AG10803 (cell line): Measurements from ENCODE around the gene FPR3.

ENCODE experiments used
- DNase-seq: peaks from one replicate; pipeline ENCODE4 v3.0.0; 2010; ENCODE audit warnings: low read depth
- H3K4me3 ChIP-seq: 2 replicates; pipeline ENCODE4 v1.5.1; 2011; ENCODE audit warnings: mild to moderate bottlenecking, low read length, control low read depth
- TF ChIP-seq, protein P1 (sequence below): conservative IDR thresholded peaks from 2 replicates; pipeline ENCODE4 v1.5.1; 2011; ENCODE audit warnings: mild to moderate bottlenecking, low read length, control low read depth, inconsistent platforms

Gene FPR3

DNA sequence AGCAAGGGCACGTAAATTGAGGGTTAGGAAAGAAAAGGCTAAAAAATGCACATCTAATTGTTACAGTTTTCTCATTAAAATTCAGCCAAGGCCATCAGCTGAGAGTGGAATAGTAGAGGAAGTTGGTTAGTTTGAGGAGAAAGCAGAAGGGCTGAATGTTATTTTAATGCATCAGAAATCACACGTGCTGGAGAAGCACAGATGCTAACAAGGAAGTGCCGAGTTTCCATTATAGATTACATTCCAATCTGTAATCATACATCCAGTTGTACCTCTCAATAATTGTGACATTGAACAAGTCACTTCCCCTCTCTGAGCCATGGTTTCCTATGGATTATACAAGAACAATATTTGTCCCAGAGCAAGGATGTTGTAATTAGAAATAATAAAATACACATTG, 25.1 kb downstream of the FPR3 start:
- H3K4me3 ChIP-seq, result no peak overlapping the region
- TF ChIP-seq, protein P1, sequence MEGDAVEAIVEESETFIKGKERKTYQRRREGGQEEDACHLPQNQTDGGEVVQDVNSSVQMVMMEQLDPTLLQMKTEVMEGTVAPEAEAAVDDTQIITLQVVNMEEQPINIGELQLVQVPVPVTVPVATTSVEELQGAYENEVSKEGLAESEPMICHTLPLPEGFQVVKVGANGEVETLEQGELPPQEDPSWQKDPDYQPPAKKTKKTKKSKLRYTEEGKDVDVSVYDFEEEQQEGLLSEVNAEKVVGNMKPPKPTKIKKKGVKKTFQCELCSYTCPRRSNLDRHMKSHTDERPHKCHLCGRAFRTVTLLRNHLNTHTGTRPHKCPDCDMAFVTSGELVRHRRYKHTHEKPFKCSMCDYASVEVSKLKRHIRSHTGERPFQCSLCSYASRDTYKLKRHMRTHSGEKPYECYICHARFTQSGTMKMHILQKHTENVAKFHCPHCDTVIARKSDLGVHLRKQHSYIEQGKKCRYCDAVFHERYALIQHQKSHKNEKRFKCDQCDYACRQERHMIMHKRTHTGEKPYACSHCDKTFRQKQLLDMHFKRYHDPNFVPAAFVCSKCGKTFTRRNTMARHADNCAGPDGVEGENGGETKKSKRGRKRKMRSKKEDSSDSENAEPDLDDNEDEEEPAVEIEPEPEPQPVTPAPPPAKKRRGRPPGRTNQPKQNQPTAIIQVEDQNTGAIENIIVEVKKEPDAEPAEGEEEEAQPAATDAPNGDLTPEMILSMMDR, result no peak
- DNase-seq, result no peak

DNA sequence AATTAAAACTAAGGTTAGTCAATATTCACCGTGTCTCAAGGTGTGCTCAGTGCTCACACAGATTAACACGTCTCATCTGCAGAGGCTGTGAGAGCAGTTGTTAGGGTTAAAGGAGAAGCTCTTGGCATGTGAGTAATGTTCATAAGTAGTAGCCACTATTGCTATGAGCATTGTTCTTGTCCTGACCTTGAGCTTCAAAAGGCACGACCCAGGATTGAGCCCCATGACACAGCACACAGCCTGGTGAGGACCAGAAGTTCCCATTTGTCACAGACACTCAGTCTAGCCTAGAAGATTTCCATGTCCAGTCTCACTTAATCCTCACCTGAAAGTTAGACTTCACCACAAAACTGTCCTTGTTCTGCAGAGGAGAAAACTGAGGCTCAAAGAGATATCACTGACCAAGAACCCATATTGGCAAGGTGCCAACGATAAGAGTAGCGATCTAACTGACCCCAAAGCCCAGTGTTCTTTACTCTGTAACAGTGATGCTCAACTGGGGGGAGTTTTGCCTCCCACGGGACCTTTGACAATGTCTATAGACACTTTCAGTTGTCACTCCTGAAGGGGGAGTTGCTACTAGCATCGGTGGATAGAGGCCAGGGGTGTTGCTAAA, 26.0 kb downstream of the FPR3 start:
- TF ChIP-seq, protein P1, result no peak
- no peak overlapping the region for H3K4me3 ChIP-seq
- DNase-seq, result no peak

DNA sequence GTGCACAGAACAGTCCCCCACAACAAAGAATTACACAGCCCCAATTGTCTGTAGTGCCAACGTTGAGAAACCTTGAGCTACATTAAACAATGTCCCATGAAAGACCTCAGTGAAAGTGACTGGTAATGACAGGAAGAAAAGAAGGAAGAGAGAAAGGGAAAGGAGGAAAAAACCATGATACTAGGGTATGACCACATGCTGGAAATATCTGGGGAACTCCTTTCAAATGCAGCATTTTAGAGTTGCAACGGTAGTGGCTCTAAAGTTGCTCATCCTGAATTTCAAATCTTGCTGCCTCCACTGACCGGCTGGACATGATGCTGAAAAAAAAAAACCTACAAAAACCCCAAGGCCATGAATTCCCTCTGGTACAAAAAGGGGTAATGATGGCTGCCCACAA, 26.5 kb downstream of the FPR3 start:
- TF ChIP-seq, protein P1, result no peak
- no peak overlapping the region for H3K4me3 ChIP-seq
- DNase-seq, result no peak

DNA sequence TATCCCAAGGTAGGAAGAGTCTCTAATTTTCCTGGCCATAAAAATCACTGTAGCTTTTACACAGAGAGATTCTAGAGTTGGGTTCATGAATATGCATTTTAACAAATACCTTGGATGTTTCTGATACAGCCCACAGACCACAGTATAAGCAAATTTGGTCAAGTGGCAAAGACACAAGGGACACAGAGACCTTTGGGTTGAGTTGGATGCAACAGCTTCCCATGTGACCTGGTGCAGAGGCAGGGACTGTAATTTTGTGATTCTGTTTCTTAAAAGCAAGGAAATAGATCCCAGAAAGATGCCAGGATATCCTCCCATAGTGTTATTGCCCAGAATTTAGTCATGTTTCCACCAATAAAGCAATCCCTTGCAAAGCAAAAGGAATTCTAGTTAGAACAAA, 27.0 kb downstream of the FPR3 start:
- DNase-seq, result no peak
- H3K4me3 ChIP-seq, result no peak overlapping the region
- TF ChIP-seq, protein P1, result no peak

DNA sequence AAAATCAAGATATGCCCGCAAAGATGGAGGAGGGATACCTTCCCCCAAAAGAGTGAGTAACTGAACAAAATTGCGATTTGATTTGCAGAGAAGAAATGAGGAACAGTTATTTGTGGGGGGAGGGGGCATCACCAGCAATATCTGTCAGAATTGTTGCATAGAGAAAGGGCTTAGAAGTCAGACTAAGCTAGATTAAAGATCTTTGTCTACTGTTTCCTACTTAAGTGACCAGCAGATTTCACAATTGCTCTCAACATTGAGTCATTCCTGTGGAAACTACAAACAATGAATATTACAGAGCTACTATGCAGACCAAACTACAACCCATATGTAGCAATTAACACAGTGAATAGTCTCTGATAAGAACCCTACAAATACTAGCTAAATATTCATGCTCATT, 27.4 kb downstream of the FPR3 start:
- no peak overlapping the region for H3K4me3 ChIP-seq
- TF ChIP-seq, protein P1, result no peak
- DNase-seq, result peak; percentile 53

DNA sequence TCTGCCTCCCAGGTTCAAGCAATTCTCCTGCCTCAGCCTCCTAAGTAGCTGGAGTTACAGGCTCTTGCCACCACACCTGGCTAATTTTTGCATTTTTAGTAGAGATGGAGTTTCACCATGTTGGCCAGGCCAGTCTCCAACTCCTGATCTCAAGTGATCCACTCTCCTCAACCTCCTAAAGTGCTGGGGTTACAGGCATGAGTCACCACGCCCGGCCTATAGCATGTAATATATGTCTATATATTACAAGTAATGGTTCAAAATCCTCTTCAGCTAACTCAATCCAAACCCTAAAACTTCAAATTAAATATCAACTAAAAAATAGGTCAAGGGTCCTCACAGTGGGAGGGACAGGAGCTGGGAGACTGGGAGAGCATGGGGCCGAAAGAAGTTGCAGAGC, 28.0 kb downstream of the FPR3 start:
- TF ChIP-seq, protein P1, result no peak

DNA sequence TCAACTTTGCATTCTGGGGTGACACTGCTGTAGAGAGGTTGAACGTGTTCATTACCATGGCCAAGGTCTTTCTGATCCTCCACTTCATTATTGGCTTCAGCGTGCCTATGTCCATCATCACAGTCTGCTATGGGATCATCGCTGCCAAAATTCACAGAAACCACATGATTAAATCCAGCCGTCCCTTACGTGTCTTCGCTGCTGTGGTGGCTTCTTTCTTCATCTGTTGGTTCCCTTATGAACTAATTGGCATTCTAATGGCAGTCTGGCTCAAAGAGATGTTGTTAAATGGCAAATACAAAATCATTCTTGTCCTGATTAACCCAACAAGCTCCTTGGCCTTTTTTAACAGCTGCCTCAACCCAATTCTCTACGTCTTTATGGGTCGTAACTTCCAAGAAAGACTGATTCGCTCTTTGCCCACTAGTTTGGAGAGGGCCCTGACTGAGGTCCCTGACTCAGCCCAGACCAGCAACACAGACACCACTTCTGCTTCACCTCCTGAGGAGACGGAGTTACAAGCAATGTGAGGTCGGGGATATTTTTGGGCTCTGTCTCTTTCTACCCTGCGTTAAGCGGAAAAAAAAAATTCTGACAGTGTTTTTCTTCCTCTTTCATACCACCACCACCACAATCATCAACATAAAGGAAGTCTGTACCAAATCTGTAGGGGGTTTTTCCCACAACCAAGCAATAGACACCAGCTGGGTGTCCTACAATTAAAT, 29.5 kb downstream of the FPR3 start:
- no peak overlapping the region for H3K4me3 ChIP-seq
- DNase-seq, result no peak
- TF ChIP-seq, protein P1, result no peak

More for the DNA sequence above, 28.0 kb downstream of the FPR3 start:
- no peak overlapping the region for H3K4me3 ChIP-seq
- no peak for DNase-seq
